ENCODE results near the gene CCDC187. TPM values are rescaled to one million over a fixed set of nuclear protein-coding genes. Genes with fewer than 3 reads are reported as not detected.
"Not testable (repeated sequence)": the region's sequence is repeated elsewhere in the genome, so short reads cannot be mapped to it uniquely, and the experiment has no call there.

CCDC187 gene
- total RNA-seq, 1 donor from 2014 or later, result 0.10 TPM

DNA sequence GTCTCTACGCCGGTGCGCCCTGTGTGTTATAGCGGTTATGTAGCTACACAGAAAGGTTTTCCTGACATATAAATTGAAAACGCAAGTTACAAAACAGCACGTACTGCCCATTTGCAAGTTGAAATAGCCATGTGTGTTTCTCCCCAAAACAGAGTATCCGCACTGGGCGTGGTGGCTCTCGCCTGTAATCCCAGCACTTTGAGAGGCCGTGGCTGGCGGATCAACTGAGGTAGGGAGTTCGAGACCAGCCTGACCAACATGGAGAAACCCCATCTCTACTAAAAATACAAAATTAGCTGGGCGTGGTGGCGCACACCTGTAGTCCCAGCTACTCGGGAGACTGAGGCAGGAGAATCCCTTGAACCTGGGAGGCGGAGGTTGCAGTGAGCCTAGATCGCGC, 37.3 kb downstream of the CCDC187 start:
- DNase-seq, result not testable (repeated sequence)

DNA sequence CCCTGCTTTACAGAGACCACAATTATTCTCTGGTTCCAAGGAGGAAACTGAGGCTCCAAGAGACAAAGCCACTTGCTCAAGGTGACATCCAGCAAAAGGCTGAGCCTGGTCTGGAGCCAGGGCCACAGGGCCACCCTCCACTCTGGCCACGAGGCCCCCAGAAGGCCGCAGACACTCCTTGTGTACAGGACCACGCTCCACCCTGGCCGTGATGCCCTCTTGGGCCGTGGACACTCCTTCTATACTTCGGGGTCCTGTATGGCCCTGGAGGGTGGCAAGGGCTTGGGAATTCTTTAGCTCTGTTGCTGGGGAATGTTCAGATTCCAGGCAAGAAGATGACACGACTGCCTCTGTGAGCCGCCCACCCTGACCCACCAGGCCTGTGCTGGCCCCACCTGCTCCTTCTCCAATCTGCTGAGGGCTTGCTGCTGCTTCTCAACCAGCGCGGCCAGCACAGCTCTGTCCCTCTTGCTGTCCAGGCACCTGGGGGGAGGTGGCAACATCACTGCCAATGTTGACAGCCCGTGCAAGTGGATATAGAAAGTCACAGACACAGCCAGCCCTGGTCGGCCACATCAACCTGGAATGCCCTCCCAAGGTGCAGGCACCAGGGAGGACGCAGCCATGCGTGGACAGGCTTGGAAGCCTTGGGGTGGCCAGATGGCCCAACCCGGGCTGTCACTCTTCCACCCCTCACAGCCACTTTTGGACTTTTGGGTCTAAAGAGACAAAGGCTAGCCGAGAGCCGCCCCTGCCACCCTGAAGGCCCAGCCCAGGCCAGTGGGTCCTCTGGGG, 38.1 kb downstream of the CCDC187 start:
- DNase-seq, result no peak

DNA sequence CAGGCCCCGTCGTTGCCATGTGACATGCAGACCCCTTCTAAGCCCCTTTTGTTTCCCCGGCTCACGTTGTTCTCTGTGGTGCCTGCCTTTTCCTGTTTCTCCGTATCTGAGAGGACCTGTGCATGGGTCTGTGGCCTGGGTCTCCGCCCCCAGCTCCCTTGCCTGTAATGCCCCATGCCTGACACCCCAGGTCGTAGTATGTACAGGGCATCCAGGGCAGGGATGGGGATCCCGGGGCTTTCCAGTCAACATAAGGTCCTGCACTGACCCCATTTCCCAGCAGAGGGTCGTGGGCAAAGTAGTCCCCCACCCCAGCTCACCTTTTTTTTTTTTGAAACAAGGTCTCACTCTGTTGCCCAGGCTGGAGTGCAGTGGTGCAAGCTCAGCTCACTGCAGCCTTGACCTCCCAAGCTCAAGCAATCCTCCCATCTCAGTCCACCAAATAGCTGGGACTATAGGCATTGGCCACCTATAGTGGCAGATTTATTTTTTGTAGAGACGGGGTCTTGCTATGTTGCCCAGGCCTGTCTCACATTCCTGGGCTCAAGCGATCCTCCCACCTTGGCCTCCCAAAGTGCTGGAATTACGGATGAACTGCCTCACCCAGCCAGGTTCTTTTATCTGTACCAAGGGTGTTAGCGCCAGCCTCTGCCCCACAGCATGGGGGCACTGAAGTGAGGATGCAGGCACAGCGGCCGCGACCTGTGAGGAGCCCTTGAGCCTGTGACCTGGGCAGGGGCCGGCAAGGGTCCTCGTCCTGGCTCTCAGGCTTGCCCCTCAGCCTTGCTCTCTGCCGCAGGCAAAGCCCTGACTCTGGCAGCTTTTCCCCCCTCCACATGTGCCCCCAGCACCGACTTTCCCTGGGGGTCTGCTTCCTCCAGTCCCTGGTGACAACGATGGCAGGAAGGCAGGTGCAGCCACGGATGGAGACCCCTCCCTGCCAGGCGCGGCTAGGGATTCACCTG, 39.2 kb downstream of the CCDC187 start:
- no peak for DNase-seq

- DNase-seq, result no peak
These were observed 39.9 kb downstream of the CCDC187 start for GRCh38 chr9:136264031-136264430.

GRCh38 chr9:136262671-136263178, 41.2 kb downstream of the CCDC187 start:
- no peak for DNase-seq

DNA sequence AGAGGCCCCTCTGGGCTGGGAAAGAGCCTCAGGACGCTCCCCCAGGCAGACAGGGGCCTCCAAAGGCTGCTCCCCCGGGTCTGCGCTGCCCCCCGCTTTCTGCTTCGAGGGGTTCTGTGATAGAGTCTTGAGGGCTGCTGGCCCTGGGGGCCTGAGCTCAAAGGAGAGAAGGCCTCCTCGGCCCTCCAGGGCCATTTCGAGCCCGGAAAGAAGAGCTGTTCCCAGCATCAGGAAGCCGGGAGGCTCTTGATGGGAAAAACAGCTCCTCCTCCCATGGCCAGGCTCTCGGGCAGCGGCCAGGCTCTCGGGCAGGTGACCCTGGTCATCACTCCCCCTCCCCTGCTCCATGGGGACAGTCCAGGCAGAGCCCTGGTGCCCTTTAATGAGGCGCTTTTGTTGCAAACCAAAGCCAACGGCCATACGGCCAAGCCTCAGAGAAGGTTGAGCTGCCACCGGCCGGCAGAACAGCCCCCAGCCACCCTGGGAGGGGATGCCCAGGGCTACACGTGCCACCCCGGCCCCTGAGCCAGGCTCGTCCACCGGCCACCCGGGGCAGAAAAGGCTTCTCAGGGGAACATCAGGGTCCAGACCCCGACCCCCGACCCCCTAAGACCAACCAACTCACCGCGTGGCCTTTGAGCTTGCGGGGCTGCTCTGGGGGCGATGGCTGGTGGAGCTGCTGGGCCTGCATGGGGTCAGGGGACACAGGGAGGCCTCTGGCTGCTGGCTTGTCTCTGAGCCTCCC, 42.0 kb downstream of the CCDC187 start:
- DNase-seq, result no peak

DNA sequence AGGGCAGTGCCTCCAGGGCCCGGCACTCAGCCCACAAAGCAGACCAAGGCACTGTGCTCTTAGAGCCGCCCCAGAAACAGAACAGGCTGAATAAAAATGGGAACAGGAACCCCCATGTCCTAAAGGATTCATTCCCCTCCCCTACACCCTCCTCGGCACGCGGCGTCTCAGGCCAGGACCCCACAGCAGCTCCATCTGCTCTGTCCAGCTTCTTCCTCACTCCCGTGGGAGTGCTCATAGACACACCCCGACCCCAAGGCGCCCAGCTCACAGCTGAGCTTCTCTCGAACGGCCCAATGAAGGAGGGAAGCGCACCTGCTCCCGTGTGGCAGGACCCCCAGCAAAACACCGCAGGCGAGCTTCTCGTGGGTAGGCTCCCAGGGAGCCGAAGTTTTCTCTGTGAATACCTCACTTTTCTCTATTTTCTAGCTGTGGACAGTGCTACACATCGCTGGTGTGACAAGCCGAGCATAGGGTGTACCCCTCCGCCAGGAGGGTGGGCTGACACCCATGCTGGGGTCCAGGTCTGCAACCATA, 42.9 kb downstream of the CCDC187 start:
- DNase-seq, result no peak

DNA sequence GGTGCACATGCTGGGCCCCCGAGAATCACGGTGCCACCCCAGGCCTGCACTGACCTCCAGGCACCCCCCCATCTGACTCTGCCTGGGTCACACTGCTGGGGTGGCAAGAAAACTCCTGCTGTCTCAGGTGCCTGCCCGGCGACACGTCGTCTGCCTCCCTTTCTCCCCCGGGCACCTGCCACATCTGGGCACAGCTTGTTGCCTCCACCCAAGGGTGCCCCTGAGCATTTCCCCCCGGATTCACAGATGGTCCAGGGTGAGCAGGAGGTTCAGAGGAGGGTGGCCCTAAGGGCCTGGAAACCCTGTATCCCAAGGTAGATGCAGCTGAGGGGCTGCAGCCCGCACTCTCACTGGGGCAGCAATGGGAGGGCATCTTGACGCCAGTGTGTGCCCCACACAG, 43.4 kb downstream of the CCDC187 start:
- DNase-seq, result no peak

DNA sequence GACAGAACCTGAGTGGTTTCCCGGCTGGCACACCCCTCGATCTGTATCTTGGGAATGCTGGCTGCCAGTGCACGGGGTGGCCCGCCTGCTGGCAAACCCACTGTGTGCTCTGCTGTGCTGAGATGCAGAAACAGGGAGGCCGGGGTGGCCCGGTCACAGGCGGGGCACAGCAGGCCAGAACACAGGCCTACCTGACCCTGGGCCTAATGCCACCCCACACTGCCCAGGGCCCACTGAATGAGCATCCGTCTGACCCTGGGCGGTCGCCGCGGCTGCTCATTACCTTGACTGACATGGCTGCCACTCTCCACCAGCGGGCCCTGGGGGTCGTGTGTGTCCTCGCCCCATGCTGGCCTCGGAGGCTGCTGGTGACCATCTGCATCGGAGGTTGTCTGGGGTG, 44.1 kb downstream of the CCDC187 start:
- no peak for DNase-seq

- DNase-seq, result no peak
These were observed 44.4 kb downstream of the CCDC187 start for GRCh38 chr9:136259517-136259813.

GRCh38 chr9:136258786-136259516, 44.9 kb downstream of the CCDC187 start:
- DNase-seq, result no peak

- DNase-seq, result no peak
These were observed 45.6 kb downstream of the CCDC187 start for GRCh38 chr9:136258299-136258625.

DNA sequence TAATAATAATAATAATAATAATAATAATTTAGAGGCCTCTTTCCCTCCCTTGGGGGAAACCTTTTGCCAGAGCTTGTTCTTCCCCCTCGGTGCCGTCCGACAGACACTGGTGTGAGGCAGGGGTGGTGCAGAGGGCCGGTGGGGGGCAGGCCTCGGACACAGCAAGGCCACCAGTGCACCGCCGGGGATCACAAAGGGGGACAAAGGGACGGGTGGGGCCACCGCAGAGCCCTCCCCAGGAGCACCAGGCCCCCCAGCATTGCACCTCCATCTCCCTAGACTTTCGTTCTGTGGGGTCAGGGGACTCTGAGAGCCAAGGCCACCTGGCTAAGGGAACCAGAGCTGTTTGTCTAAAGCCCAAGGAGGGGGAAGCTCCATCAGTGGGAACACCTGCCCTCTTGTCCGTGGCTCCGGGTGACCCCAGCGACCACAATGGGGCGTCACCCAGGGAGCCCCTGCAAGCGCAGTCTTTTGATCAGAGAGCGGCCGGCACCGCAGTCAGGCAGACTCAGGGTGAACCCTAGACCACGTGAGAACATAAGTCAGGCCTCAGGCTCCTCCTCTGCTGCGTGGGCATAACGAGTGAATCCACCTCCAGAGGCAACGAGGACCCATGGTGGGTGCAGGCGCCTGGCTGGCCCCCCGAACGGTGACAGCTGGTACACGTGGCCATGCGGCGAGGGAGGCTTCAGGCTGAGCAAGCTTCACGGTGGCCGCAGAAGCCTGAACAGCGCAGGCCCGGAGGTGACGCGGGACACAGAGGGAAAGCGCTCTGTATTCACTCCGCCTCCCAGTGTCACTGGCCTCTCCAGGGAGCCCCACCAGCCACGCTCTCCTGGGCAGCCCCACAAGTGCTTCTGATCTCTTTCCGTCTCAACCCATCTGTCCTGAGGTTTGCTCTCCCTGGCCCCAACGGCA, 46.3 kb downstream of the CCDC187 start:
- no peak for DNase-seq

GRCh38 chr9:136255896-136256890, 47.7 kb downstream of the CCDC187 start:
- no peak for DNase-seq

DNA sequence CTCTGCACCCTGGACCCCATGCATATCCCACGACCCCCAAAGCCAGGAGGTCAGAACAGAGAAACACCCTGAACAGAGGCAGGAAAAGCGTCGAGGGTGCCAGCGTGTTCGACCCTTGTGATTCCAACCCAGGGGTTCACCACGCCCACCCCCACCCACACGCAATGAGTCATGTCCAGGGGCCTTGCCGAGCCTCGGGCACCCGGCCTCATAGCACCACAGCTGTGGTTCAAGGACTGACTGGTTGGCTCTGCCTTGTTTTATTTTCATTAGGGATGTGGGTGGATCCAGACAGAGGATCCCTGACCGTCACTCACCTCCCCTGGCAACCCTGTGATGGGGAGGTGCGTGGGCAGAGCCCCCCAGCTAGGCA, 48.7 kb downstream of the CCDC187 start:
- DNase-seq, result no peak

DNA sequence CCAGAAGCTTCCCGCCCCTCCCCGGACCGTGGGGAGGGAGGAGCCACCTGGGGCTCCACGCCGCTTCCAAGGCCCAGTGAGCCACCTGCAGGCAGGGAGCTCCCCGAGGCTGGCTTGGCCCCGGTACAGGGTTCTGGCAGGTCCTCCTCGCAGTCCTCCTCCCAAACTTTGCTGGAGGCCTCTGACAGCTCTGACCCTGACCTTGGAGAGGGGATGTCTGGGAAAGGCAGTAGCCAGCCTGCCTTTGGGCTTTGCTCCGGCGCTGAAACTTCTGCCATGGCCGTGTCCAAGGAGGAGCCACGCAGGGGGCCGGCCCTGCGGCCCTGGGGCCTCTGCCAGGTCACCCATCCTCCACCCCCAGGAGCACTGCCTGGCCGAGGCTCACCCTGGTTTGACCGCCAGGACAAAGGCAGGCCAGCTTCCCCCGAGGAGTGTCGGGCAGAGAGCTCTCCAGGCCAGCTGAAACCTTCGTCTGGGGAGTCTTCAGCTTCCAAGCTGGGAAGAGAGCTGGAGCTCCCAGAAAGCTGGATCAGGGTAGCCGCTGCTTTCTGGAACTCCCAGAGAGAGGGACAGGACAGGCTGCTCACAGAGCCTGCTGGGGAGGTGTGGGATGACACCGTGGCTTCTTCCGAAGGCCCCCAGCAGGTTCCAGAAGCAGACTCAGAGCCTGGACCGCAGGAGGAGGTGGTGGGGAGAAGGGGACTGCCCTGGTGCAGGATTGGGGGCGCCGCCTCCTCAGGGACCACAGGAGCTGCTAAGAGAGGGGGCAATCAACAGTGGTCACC, 49.3 kb downstream of the CCDC187 start:
- DNase-seq, result no peak

DNA sequence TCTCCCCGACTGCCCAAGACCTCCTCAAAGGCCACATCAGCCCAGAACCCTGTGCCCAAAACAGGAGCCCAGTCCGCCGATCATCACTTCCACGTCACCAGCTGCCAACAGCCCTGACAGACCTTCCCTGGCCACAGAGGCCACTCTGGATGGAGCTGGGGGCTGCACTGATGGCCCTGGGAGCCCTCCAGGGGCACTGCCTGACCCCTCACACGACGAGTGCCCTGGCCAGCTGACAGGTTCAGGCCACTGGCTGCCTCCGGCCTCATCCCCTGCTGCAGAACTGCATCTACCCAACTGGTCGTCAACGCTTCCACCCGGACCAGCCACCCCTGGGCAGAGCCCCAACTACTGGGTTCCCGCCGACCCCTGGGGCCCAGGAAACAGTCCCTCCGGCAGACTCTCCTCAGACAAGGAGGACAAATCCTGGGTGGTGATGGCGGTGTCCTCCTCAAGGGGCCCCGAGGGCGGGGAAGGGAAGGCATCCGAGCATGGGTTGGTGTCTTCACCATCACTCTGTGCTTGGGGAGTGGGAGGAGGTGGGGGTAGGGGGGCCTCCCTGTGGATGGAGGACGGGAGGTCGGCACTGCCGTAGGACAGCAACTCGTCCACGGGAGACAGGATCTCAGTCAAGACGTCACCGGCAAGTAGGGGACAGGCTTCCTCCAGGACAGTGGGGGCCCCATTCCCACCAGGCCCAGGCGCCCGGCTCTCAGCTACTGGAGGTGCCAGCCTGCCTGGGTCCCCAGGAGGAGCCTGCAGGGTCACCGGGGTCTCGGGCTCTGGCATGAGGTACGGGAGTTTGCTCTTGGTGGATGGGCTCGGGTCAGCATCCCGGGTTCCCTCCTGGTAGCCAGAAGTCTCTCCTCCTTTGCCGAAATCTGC, 50.4 kb downstream of the CCDC187 start:
- no peak for DNase-seq

Data from skin of body (tissue), 2 donors.